Nephron (organoid): ENCODE data around the gene PTPRG.

Experiments
- H3K27ac Mint-ChIP-seq, 3 experiments: 2 replicates each; pipeline ENCODE4 v1.8.0; 2020; ENCODE audit warnings: mixed read lengths in 3 of 3, mild to moderate bottlenecking in 2 of 3, moderate library complexity in 1 of 3
- H3K27me3 Mint-ChIP-seq: 2 replicates; pipeline ENCODE4 v1.8.0; 2021; ENCODE audit warnings: low read depth, mild to moderate bottlenecking, moderate library complexity, mixed read lengths
- H3K36me3 Mint-ChIP-seq: 2 replicates; pipeline ENCODE4 v1.8.0; 2020; ENCODE audit warnings: low read depth, mixed read lengths
- H3K4me1 Mint-ChIP-seq: 2 replicates; pipeline ENCODE4 v1.8.0; 2020; ENCODE audit warnings: mixed read lengths
- H3K4me3 Mint-ChIP-seq, 3 experiments: 2 replicates each; pipeline ENCODE4 v1.8.0; 2020; ENCODE audit warnings: mild to moderate bottlenecking in 3 of 3, mixed read lengths in 3 of 3, moderate library complexity in 2 of 3
- H3K9me3 Mint-ChIP-seq: 2 replicates; pipeline ENCODE4 v1.8.0; 2020; ENCODE audit warnings: mixed read lengths
- TF ChIP-seq, protein P1 (sequence below), 3 experiments: fragments of 200-600 bp; sonication (generic); IDR thresholded peaks; one replicate each; pipeline ENCODE4 v1.5.0; 2021; ENCODE audit warnings: antibody characterized with exemption in 3 of 3; ENCODE audit not compliant: unreplicated experiment in 3 of 3

Gene PTPRG

DNA sequence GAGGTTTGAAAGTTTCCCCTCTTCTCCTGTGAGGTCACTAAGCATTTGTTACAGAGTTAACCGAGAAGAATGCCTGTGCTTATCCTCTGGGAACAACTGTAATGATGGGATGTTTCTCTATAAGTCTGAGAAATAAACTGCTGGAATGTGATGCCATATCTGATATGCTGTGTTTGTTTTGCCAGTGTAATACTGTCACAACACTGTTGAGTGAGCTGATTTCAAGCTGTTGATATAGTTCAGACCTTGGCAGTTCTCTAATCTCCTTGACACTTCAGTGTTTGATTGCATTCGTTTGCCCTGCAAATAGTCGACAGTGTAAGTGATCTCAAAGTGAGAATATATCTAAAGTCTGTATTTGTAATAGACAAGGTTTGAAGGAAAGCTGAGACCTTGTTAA lies 73.3 kb downstream of the PTPRG start:
- H3K27me3 Mint-ChIP-seq: no peaks in the 10 kb centered on the region
- H3K27ac Mint-ChIP-seq: peak overlapping the region in 1 of 3 experiments; percentile 41
- peaks cover 6% of the 10 kb centered on the region for H3K4me1 Mint-ChIP-seq

DNA sequence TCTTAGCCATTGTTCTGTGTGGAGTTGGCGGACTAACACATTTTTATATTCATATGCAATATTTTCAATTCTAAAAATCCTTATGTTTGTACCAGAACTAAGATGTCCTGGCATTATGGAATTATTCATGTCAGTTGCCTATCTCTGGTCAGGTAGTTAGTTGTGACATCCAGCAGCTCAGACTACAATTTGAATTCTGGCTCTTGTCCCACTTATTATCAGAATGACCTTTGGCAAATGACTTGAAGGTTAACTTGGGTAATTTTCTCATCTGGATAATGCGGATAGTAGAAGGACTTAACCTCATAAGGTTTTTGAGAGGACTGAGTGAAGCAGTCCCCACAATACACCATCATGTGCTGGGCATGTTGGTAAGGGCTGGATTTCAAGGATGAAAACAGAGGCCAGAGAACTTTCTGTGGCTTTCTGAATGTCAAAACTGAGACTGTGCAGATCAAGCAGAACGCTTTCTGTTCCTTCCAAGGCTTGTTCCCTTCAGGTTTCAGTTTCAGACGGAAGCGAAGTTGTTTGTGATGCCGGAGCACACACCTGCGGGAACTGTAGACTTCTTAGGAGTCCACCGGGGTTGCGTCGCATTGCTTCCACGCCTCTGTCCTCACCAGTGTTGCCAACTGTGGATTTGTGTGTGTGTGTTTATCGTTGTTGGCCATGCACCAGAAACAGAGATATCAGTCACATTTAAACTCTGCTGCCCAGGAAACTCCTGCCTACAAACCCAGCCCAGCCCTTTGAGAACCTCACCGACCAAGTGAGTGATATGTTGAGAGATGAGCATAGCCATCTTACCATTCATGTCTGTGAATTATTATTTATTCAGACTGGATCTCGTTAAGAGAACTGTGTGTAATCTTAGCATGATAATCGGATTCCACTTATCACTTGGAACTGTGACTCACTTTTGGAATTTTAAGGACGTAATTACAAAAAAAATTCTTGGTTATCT lies 76.0 kb downstream of the PTPRG start:
- Mint-ChIP-seq H3K27ac (peak overlapping the region in 1 of 3 experiments; percentile 48), H3K9me3 (peaks cover 11% of the 10 kb centered on the region), H3K4me1 (peaks cover 6% of the 10 kb centered on the region), H3K4me3 (no peak overlapping the region), H3K27me3 (no peaks in the 10 kb centered on the region), H3K36me3 (peaks cover 21% of the 10 kb centered on the region)
- TF ChIP-seq, protein P1, sequence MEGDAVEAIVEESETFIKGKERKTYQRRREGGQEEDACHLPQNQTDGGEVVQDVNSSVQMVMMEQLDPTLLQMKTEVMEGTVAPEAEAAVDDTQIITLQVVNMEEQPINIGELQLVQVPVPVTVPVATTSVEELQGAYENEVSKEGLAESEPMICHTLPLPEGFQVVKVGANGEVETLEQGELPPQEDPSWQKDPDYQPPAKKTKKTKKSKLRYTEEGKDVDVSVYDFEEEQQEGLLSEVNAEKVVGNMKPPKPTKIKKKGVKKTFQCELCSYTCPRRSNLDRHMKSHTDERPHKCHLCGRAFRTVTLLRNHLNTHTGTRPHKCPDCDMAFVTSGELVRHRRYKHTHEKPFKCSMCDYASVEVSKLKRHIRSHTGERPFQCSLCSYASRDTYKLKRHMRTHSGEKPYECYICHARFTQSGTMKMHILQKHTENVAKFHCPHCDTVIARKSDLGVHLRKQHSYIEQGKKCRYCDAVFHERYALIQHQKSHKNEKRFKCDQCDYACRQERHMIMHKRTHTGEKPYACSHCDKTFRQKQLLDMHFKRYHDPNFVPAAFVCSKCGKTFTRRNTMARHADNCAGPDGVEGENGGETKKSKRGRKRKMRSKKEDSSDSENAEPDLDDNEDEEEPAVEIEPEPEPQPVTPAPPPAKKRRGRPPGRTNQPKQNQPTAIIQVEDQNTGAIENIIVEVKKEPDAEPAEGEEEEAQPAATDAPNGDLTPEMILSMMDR (IDR thresholded peaks at IDR 0.05; ENCODE audit: unreplicated experiment in 3 of 3): no peak

More for the DNA sequence above, 73.3 kb downstream of the PTPRG start:
- peaks cover 28% of the 10 kb centered on the region for H3K36me3 Mint-ChIP-seq
- peaks cover 13% of the 10 kb centered on the region for H3K9me3 Mint-ChIP-seq
- H3K4me3 Mint-ChIP-seq: no peak overlapping the region
- TF ChIP-seq, protein P1 (IDR thresholded peaks at IDR 0.05; ENCODE audit: unreplicated experiment in 3 of 3): no peak

DNA sequence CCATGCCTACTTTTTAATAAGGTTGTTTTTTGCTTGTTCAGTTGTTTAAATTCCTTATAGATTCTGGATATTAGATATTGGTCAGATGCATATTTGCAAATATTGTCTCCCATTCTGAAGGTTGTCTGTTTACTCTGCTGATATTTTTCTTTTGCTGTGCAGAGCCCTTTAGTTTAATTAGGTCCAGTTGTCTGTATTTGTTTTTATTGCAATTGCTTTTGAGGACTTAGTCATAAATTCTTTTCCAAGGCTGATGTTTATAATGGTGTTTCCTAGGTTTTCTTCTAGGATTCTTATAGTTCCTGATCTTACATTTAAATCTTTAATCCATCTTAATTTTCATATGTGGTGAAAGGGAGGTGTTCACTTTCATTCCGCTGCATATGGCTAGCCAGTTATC lies 77.4 kb downstream of the PTPRG start:
- no peak overlapping the region for H3K4me3 Mint-ChIP-seq
- H3K27me3 Mint-ChIP-seq: no peaks in the 10 kb centered on the region
- peaks cover 22% of the 10 kb centered on the region for H3K36me3 Mint-ChIP-seq
- TF ChIP-seq, protein P1 (IDR thresholded peaks at IDR 0.05; ENCODE audit: unreplicated experiment in 3 of 3): no peak
- H3K4me1 Mint-ChIP-seq: peaks cover 6% of the 10 kb centered on the region
- H3K27ac Mint-ChIP-seq: no peak overlapping the region
- peaks cover 11% of the 10 kb centered on the region for H3K9me3 Mint-ChIP-seq

DNA sequence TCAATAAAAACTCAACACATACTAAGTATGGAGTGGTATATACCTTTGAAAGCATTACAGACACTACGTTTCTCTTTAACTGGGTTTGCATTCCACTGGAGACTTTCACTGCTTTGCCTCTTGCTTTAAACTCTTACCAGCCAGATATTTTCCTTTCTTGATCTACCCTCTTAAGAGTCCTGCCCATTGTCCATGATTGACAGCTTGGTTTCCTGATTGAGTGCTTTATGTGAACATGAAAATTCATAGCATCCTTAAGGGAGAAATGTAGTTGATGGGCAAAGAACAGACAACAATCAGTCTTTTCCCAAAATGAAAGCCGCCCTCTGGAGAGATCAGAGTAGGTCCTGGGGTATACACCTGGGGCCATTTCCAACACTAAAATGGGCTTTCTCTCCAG lies 78.6 kb downstream of the PTPRG start:
- peaks cover 35% of the 10 kb centered on the region for H3K36me3 Mint-ChIP-seq
- H3K9me3 Mint-ChIP-seq: peaks cover 14% of the 10 kb centered on the region
- H3K4me1 Mint-ChIP-seq: no peaks in the 10 kb centered on the region
- TF ChIP-seq, protein P1 (IDR thresholded peaks at IDR 0.05; ENCODE audit: unreplicated experiment in 3 of 3): no peak
- H3K27ac Mint-ChIP-seq: no peak overlapping the region
- H3K4me3 Mint-ChIP-seq: no peak overlapping the region
- no peaks in the 10 kb centered on the region for H3K27me3 Mint-ChIP-seq

DNA sequence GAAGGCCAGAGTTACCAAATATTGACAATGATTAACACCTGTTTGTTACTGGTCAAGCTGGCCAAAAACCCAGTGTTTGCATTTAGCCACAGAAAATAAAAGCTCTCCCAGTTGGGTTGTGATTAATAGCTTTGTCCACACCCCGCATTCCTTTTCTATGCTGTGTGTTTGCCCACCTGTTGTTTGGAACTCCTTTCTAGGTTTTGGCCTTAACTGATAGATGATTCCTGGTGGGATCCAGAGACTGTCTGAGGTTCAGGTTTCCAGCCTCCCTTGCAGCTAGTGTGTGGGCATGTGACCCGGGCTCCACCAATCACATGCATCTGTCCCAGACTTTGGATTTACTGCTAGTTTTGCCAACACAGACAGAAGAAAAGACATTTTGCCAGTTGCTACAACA lies 83.8 kb downstream of the PTPRG start:
- Mint-ChIP-seq H3K4me3 (no peak overlapping the region), H3K4me1 (peaks cover 29% of the 10 kb centered on the region), H3K9me3 (peaks cover 11% of the 10 kb centered on the region), H3K27me3 (no peaks in the 10 kb centered on the region), H3K27ac (no peak overlapping the region), H3K36me3 (peaks cover 46% of the 10 kb centered on the region)
- TF ChIP-seq, protein P1 (IDR thresholded peaks at IDR 0.05; ENCODE audit: unreplicated experiment in 3 of 3): no peak
